AG09309 (cell line): ENCODE measurements around the gene FZD1.

Experiments
- DNase-seq: peaks from one replicate; pipeline ENCODE4 v3.0.0-alpha.2; 2010; ENCODE audit warnings: low read depth
- H3K4me3 ChIP-seq: 2 replicates; pipeline ENCODE4 v1.5.1; 2011; ENCODE audit warnings: mild to moderate bottlenecking, low read depth, low read length, moderate library complexity; ENCODE audit not compliant: control insufficient read depth
- CTCF ChIP-seq: IDR thresholded peaks from 2 replicates; pipeline ENCODE4 v1.5.1; 2011; ENCODE audit warnings: mild to moderate bottlenecking, low read depth, low read length, inconsistent platforms; ENCODE audit not compliant: insufficient read depth, control insufficient read depth; ENCODE audit errors: missing control alignments

FZD1 gene

GRCh38 chr7:91233212-91233611 is 31.0 kb upstream of the FZD1 start:
- no peak for TF ChIP-seq CTCF
- DNase-seq = no peak
- H3K4me3 ChIP-seq = no peak overlapping the region

- no peak for TF ChIP-seq CTCF
- no peak overlapping the region for H3K4me3 ChIP-seq
- no peak for DNase-seq
Observed at GRCh38 chr7:91235211-91235832, 28.9 kb upstream of the FZD1 start.

GRCh38 chr7:91239171-91239604 is 25.0 kb upstream of the FZD1 start:
- no peak for TF ChIP-seq CTCF
- no peak overlapping the region for H3K4me3 ChIP-seq
- no peak for DNase-seq

- H3K4me3 ChIP-seq = no peak overlapping the region
- no peak for TF ChIP-seq CTCF
Observed at GRCh38 chr7:91239772-91240171, 24.5 kb upstream of the FZD1 start.

GRCh38 chr7:91240376-91240941 is 23.8 kb upstream of the FZD1 start:
- DNase-seq = no peak
- H3K4me3 ChIP-seq = no peak overlapping the region
- TF ChIP-seq CTCF = no peak

More at GRCh38 chr7:91239772-91240171, 24.5 kb upstream of the FZD1 start:
- no peak for DNase-seq

GRCh38 chr7:91242097-91242844 is 22.0 kb upstream of the FZD1 start:
- no peak for DNase-seq
- no peak overlapping the region for H3K4me3 ChIP-seq
- TF ChIP-seq CTCF = no peak
